SK-N-SH (cell line): ENCODE results near the gene TMUB1. TPM values are rescaled to one million over a fixed set of nuclear protein-coding genes. Genes with fewer than 3 reads are reported as not detected.

Experiments
- CTCF ChIA-PET: fragments of 300-600, 350-600 bp; formaldehyde crosslinking; extraction: SDS; loops from one replicate; lab custom pipeline; 2021; lab: Yijun Ruan, JAX
- POLR2A ChIA-PET: fragments of 350-600 bp; sonication (Branson Sonifier 250); formaldehyde crosslinking; extraction: SDS; loops from one replicate; lab custom pipeline; 2020; ENCODE audit warnings: antibody characterized with exemption, inconsistent platforms; lab: Yijun Ruan, JAX
- DNase-seq: peaks from one replicate; pipeline ENCODE4 v3.0.0; 2012
- H2AFZ ChIP-seq: fragments of 200-600 bp; sonication (generic); 2 replicates; pipeline ENCODE4 v1.8.1; 2016; ENCODE audit warnings: antibody characterized with exemption, mild to moderate bottlenecking, low read depth
- H3F3A ChIP-seq: fragments of 200-600 bp; sonication (generic); replicated peaks from 2 replicates; pipeline ENCODE3; 2016; ENCODE audit warnings: antibody characterized with exemption, mild to moderate bottlenecking; ENCODE audit not compliant: insufficient read depth
- H3K27ac ChIP-seq, 2 experiments: fragments of 200-500 bp in 1 of 2; fragments of 200-600 bp in 1 of 2; sonication (Bioruptor generic) in 1 of 2; sonication (generic), shearing (Covaris generic) in 1 of 2; 2 replicates each; pipeline versions ENCODE4 v1.5.1 to v1.6.1; 2014 to 2016; ENCODE audit warnings: low read depth in 2 of 2, inconsistent platforms in 1 of 2, low read length in 1 of 2, mild to moderate bottlenecking in 1 of 2, mixed read lengths in 1 of 2
- H3K27me3 ChIP-seq: fragments of 200-600 bp; sonication (generic), shearing (Covaris generic); 2 replicates; pipeline ENCODE4 v1.6.1; 2016; ENCODE audit warnings: mixed run types; ENCODE audit not compliant: insufficient read depth
- H3K36me3 ChIP-seq, 2 experiments: fragments of 200-500 bp in 1 of 2; fragments of 200-600 bp in 1 of 2; sonication (Bioruptor generic) in 1 of 2; sonication (generic) in 1 of 2; replicated peaks in 1 of 2; 2 replicates each; pipeline versions ENCODE3 to v1.5.1; 2014 to 2016; ENCODE audit warnings: low read length in 1 of 2, mild to moderate bottlenecking in 1 of 2; ENCODE audit not compliant: insufficient read depth in 2 of 2, control insufficient read depth in 1 of 2
- H3K4me1 ChIP-seq, 2 experiments: fragments of 200-500 bp in 1 of 2; fragments of 200-600 bp in 1 of 2; sonication (Bioruptor generic) in 1 of 2; sonication (generic), shearing (Covaris generic) in 1 of 2; 2 replicates each; pipeline versions ENCODE4 v1.5.1 to v1.6.1; 2014 to 2016; ENCODE audit warnings: low read depth in 1 of 2, low read length in 1 of 2, mixed run types in 1 of 2; ENCODE audit not compliant: insufficient read depth in 2 of 2, control insufficient read depth in 1 of 2
- H3K4me2 ChIP-seq: fragments of 200-600 bp; sonication (generic), shearing (Covaris generic); 2 replicates; pipeline ENCODE4 v1.6.1; 2017; ENCODE audit warnings: mixed run types
- H3K4me3 ChIP-seq, 2 experiments: fragments of 200-500 bp in 1 of 2; fragments of 200-600 bp in 1 of 2; sonication (Bioruptor generic) in 1 of 2; sonication (generic), shearing (Covaris generic) in 1 of 2; 2 replicates each; pipeline versions ENCODE4 v1.5.1 to v1.8.1; 2014 to 2016; ENCODE audit warnings: low read depth in 2 of 2, inconsistent platforms in 1 of 2, low read length in 1 of 2, mild to moderate bottlenecking in 1 of 2, mixed read lengths in 1 of 2, moderate library complexity in 1 of 2
- H3K79me2 ChIP-seq: fragments of 200-600 bp; sonication (generic); 2 replicates; pipeline ENCODE4 v1.8.1; 2017; ENCODE audit warnings: mild to moderate bottlenecking; ENCODE audit not compliant: insufficient read depth
- H3K9ac ChIP-seq: fragments of 200-600 bp; sonication (generic); 2 replicates; pipeline ENCODE4 v1.6.1; 2017; ENCODE audit warnings: mixed run types
- H3K9me2 ChIP-seq: fragments of 200-600 bp; sonication (generic); 2 replicates; pipeline ENCODE4 v1.6.1; 2017; ENCODE audit warnings: mixed run types
- H3K9me3 ChIP-seq: fragments of 200-600 bp; sonication (generic); 2 replicates; pipeline ENCODE4 v1.6.1; 2017; ENCODE audit warnings: mixed run types, mild to moderate bottlenecking, moderate library complexity
- H4K20me1 ChIP-seq: fragments of 200-600 bp; sonication (generic); 2 replicates; pipeline ENCODE4 v1.6.1; 2017; ENCODE audit warnings: mild to moderate bottlenecking, mixed run types; ENCODE audit not compliant: insufficient read depth
- CHD2 ChIP-seq: fragments of 150-350 bp; IDR thresholded peaks from 2 replicates; pipeline ENCODE4 v1.6.1; 2018; ENCODE audit warnings: low read length; ENCODE audit not compliant: partially characterized antibody
- FOSL2 ChIP-seq: IDR thresholded peaks from 2 replicates; pipeline ENCODE4 v1.4.0; 2012; ENCODE audit warnings: low read depth, mild to moderate bottlenecking, moderate library complexity, borderline replicate concordance
- FOXJ3 ChIP-seq: sonication (generic); formaldehyde crosslinking; IDR thresholded peaks from 2 replicates; pipeline ENCODE4 v1.5.1; 2020; ENCODE audit warnings: mild to moderate bottlenecking, missing genetic modification reagents
- FOXM1 ChIP-seq: IDR thresholded peaks from 2 replicates; pipeline ENCODE4 v1.4.0; 2012; ENCODE audit warnings: low read depth, mild to moderate bottlenecking
- GABPA ChIP-seq: IDR thresholded peaks from 2 replicates; pipeline ENCODE4 v1.4.0; 2012; ENCODE audit warnings: low read depth, mild to moderate bottlenecking
- GATA2 ChIP-seq: sonication (generic); formaldehyde crosslinking; IDR thresholded peaks from 2 replicates; pipeline ENCODE4 v1.5.0; 2020; ENCODE audit warnings: mild to moderate bottlenecking, missing genetic modification reagents
- MEF2A ChIP-seq: IDR thresholded peaks from 2 replicates; pipeline ENCODE4 v1.4.0; 2012; ENCODE audit warnings: low read depth, borderline replicate concordance
- MXI1 ChIP-seq: IDR thresholded peaks from 2 replicates; pipeline ENCODE4 v1.6.1; 2012; ENCODE audit warnings: mild to moderate bottlenecking, low read depth, low read length, improper control_type of control experiment
- NFIC ChIP-seq: IDR thresholded peaks from 2 replicates; pipeline ENCODE4 v1.4.0; 2012; ENCODE audit warnings: borderline replicate concordance
- POLR2AphosphoS5 ChIP-seq: IDR thresholded peaks from 2 replicates; pipeline ENCODE4 v1.6.1; 2012; ENCODE audit warnings: low read depth, low read length
- RAD21 ChIP-seq: IDR thresholded peaks from 2 replicates; pipeline ENCODE4 v1.6.1; 2012; ENCODE audit warnings: mild to moderate bottlenecking, low read length
- REST ChIP-seq: IDR thresholded peaks from 2 replicates; pipeline ENCODE4 v1.6.1; 2012; ENCODE audit warnings: mild to moderate bottlenecking, low read depth, low read length, moderate library complexity
- SIN3A ChIP-seq: IDR thresholded peaks from 2 replicates; pipeline ENCODE4 v1.6.1; 2012; ENCODE audit warnings: low read depth, mild to moderate bottlenecking, low read length, moderate library complexity, borderline replicate concordance
- SMC3 ChIP-seq: IDR thresholded peaks from 2 replicates; pipeline ENCODE4 v1.6.1; 2012; ENCODE audit warnings: low read depth, low read length, improper control_type of control experiment
- TEAD4 ChIP-seq: IDR thresholded peaks from 2 replicates; pipeline ENCODE4 v1.4.0; 2012; ENCODE audit warnings: mild to moderate bottlenecking, borderline replicate concordance; ENCODE audit not compliant: insufficient read depth
- USF2 ChIP-seq: fragments of 150-350 bp; IDR thresholded peaks from 2 replicates; pipeline ENCODE4 v1.6.1; 2017; ENCODE audit warnings: antibody characterized with exemption, low read length, low read depth, borderline replicate concordance
- WGBS: methylation state at CpG from one replicate; pipeline ENCODE4 v1.1.6; 2017; ENCODE audit warnings: low lambda C conversion rate; 5-methylcytosine and 5-hydroxymethylcytosine counted together
- polyA plus RNA-seq, 3 experiments: library from polyadenylated mRNA; depleted of rRNA; stranded (reverse); fragments of >200 nt; gene quantifications; 2 replicates each; pipeline ENCODE4 v1.2.3, GENCODE V29; 2012
- TF ChIP-seq, protein P1 (sequence below): fragments of 150-350 bp; IDR thresholded peaks from 2 replicates; pipeline ENCODE4 v1.6.1; 2016; ENCODE audit warnings: mild to moderate bottlenecking, low read depth, low read length

The TMUB1 gene
- polyA plus RNA-seq, 1 of the 3 experiments (the other 2 are of a cell fraction), result 60.6 TPM

- no peaks in the 10 kb centered on the region for H3K9me2 ChIP-seq
- H4K20me1 ChIP-seq, result peaks cover 40% of the 10 kb centered on the region
- peaks cover 28 to 41% of the 10 kb centered on the region in 2 experiments for H3K4me1 ChIP-seq
- no peaks in the 10 kb centered on the region for H3K27me3 ChIP-seq
- H3K9me3 ChIP-seq, result no peaks in the 10 kb centered on the region
- WGBS, result 71% methylated on average over 32 of the region's 33 CpGs
- TF ChIP-seq FOXJ3 (CRISPR knock-in tag) (no peak), SMC3 (no peak), MXI1 (no peak), NFIC (no peak), SIN3A (no peak)
- no peak for DNase-seq
- peak overlapping the region; percentile 95 to 99; a peak in 3 of 4 replicates for H3K27ac ChIP-seq
- H3F3A ChIP-seq, result no peaks in the 10 kb centered on the region
- CTCF ChIA-PET, result interaction anchor here (1.0 to 12.2 kb wide), 14 partner anchors 11 to 182 kb away, joined by 3 to 126 read pairs (median 6); partner anchors contain the start of genes FASTK and TMUB1
- no peak overlapping the region for H2AFZ ChIP-seq
- peaks cover 73% of the 10 kb centered on the region for H3K79me2 ChIP-seq
- peak overlapping the region; percentile 66 to 99 for H3K4me3 ChIP-seq
- peak overlapping the region; percentile 85 for H3K4me2 ChIP-seq
- peaks cover 24 to 36% of the 10 kb centered on the region in 2 experiments for H3K36me3 ChIP-seq
- peak overlapping the region; percentile 84; the same call in 1 of the 2 replicates for H3K9ac ChIP-seq
- POLR2A ChIA-PET, result interaction anchor here (1.2 to 1.5 kb wide), 3 partner anchors 19 to 52 kb away, joined by 5 to 7 read pairs (median 5); partner anchors contain the start of genes ABCB8 and FASTK
Measured at GRCh38 chr7:151061213-151062110, 21.8 kb downstream of the TMUB1 start.

- peak; percentile 80 for DNase-seq
- 3% methylated on average over 16 of the region's 21 CpGs for WGBS
- H3F3A ChIP-seq, result no peaks in the 10 kb centered on the region
- peak overlapping the region; percentile 84 for H3K9ac ChIP-seq
- H3K79me2 ChIP-seq, result peaks cover 77% of the 10 kb centered on the region
- peak overlapping the region; percentile 66 to 99 for H3K4me3 ChIP-seq
- H3K27me3 ChIP-seq, result no peaks in the 10 kb centered on the region
- no peaks in the 10 kb centered on the region for H3K9me2 ChIP-seq
- no peak overlapping the region for H2AFZ ChIP-seq
- H4K20me1 ChIP-seq, result peaks cover 40% of the 10 kb centered on the region
- no peaks in the 10 kb centered on the region for H3K9me3 ChIP-seq
- H3K27ac ChIP-seq, result peak overlapping the region; percentile 95 to 99
- peaks cover 25 to 33% of the 10 kb centered on the region in 2 experiments for H3K36me3 ChIP-seq
- ChIA-PET POLR2A (interaction anchor here (0.7 to 1.5 kb wide), 4 partner anchors 20 to 90 kb away, joined by 3 to 7 read pairs (median 5); partner anchors contain the start of genes ABCB8 and FASTK), CTCF (interaction anchor here (0.6 to 12.2 kb wide), 29 partner anchors 12 to 183 kb away, joined by 3 to 126 read pairs (median 4); partner anchors contain the start of genes ABCB8, ASIC3, FASTK and TMUB1)
- peak overlapping the region; percentile 85 for H3K4me2 ChIP-seq
- H3K4me1 ChIP-seq, result peaks cover 28 to 49% of the 10 kb centered on the region in 2 experiments
- TF ChIP-seq SIN3A (no peak), FOXM1 (no peak), GATA2 (CRISPR knock-in tag) (no peak), USF2 (no peak), MEF2A (no peak), POLR2AphosphoS5 (peak; percentile 31; the same call in 1 of the 2 replicates), FOSL2 (no peak), CHD2 (peak; percentile 82), RAD21 (no peak), TEAD4 (no peak), GABPA (no peak), REST (no peak), SMC3 (peak; percentile 1; the same call in 1 of the 2 replicates), NFIC (peak; percentile 97)
- TF ChIP-seq, protein P1, sequence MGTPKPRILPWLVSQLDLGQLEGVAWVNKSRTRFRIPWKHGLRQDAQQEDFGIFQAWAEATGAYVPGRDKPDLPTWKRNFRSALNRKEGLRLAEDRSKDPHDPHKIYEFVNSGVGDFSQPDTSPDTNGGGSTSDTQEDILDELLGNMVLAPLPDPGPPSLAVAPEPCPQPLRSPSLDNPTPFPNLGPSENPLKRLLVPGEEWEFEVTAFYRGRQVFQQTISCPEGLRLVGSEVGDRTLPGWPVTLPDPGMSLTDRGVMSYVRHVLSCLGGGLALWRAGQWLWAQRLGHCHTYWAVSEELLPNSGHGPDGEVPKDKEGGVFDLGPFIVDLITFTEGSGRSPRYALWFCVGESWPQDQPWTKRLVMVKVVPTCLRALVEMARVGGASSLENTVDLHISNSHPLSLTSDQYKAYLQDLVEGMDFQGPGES, result no peak
Measured at GRCh38 chr7:151060416-151061212, 22.7 kb downstream of the TMUB1 start.
